ENCODE measurements around the gene TUBB2B.
A peak's percentile ranks its signal among the peaks of the same experiment; 100 is the strongest.

Gene TUBB2B

GRCh38 chr6:3227363-3228045, at the start of gene TUBB2B:
TUBB2B (minus strand) TSS chr6:3227653; CDS start chr6:3227543, 110 bp downstream.
- DNase-seq, result no peak

GRCh38 chr6:3277251-3277650, 49.8 kb upstream of the TUBB2B start:
- no peak for DNase-seq

- DNase-seq, result no peak
Observed at GRCh38 chr6:3276174-3277167, 49.0 kb upstream of the TUBB2B start.

- no peak for DNase-seq
Observed at GRCh38 chr6:3273707-3274521, 46.5 kb upstream of the TUBB2B start.

- no peak for DNase-seq
Observed at GRCh38 chr6:3272911-3273547, 45.6 kb upstream of the TUBB2B start.

- no peak for DNase-seq
Observed at GRCh38 chr6:3271756-3272155, 44.3 kb upstream of the TUBB2B start.

GRCh38 chr6:3270258-3270657, 42.8 kb upstream of the TUBB2B start:
- DNase-seq, result no peak

- no peak for DNase-seq
Observed at GRCh38 chr6:3269281-3269975, 42.0 kb upstream of the TUBB2B start.

GRCh38 chr6:3268680-3269079, 41.2 kb upstream of the TUBB2B start:
- no peak for DNase-seq

- no peak for DNase-seq
Observed at GRCh38 chr6:3267162-3267561, 39.7 kb upstream of the TUBB2B start.

- no peak for DNase-seq
Observed at GRCh38 chr6:3266170-3266569, 38.7 kb upstream of the TUBB2B start.

- DNase-seq, result no peak
Observed at GRCh38 chr6:3265671-3266070, 38.2 kb upstream of the TUBB2B start.

- DNase-seq, result no peak
Observed at GRCh38 chr6:3264356-3264755, 36.9 kb upstream of the TUBB2B start.

GRCh38 chr6:3263096-3263495, 35.6 kb upstream of the TUBB2B start:
- no peak for DNase-seq

GRCh38 chr6:3261921-3262320, 34.5 kb upstream of the TUBB2B start:
- no peak for DNase-seq

- DNase-seq, result no peak
Observed at GRCh38 chr6:3261518-3261820, 34.0 kb upstream of the TUBB2B start.

- no peak for DNase-seq
Observed at GRCh38 chr6:3260772-3261517, 33.5 kb upstream of the TUBB2B start.

GRCh38 chr6:3260296-3260695, 32.8 kb upstream of the TUBB2B start:
- no peak for DNase-seq

GRCh38 chr6:3259491-3259958, 32.1 kb upstream of the TUBB2B start:
- peak; percentile 32 for DNase-seq

GRCh38 chr6:3258720-3259490, 31.5 kb upstream of the TUBB2B start, which contains the start of gene PSMG4:
PSMG4 (plus strand) TSS chr6:3258947; CDS start chr6:3259023, 76 bp downstream.
- peak; percentile 97 for DNase-seq

All from stimulated activated CD4-positive, alpha-beta T cell treated with anti-CD3 and anti-CD28 coated beads, Interleukin-12 subunit alpha, Interleukin-12 subunit beta, amount 100 ng/mL, for 4 hours (primary cell).